Measurements from ENCODE around the gene SLIT3.

The SLIT3 gene

DNA sequence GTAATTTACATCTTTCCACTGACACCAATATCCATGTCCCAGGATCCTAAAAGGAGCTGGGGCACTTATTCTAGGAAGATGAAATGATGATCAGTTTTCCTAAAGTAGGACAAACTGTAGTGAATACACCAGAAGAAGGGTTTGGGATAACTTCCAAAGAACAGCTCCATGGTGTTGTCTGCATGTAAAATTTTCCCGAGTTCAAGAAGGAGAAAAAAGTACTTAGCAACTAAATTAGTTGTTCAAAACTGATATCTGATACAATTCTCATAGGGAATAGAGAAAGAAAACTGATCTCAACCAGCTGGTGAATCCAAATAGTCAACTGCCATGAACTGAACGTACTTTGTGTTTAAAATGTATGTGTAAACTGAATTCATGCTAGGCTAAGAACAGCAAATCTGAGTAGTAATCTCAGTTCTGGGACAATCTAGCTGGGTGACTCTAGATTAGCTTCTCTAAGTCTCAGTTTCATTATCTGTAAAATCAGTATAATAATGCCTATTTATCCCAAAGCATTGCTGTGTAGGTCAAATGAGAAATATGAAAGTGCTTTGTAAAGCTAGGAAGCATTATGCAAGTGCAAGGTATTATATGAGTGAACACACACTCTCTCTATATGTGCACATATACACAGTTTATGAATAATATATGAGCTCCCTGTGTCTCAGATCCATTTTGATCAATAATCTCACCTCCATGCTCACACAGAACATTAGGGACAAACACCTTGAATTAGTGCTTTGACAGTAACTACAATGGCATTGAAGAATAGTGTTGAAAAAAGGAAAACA, 357.7 kb downstream of the SLIT3 start:
- no peak for DNase-seq

DNA sequence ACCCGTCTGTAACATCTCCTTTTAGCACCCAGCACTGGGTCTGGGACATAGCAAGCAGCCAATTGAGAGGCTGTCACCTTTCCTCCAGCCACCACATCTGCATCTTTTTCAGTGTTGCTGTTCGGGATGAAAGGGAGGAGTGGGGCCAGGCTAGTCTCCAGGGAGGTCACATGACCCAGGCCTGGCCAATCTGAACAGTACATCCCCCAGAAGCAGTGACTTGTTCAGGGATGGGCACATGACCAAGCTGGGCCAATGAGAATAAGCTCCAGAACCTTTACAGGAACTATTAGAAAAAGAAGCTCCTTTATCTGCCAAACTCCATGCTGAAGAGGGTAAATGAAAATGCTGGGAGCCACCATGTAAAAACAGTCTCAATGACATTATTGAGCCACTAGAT, 359.0 kb downstream of the SLIT3 start:
- no peak for DNase-seq

DNA sequence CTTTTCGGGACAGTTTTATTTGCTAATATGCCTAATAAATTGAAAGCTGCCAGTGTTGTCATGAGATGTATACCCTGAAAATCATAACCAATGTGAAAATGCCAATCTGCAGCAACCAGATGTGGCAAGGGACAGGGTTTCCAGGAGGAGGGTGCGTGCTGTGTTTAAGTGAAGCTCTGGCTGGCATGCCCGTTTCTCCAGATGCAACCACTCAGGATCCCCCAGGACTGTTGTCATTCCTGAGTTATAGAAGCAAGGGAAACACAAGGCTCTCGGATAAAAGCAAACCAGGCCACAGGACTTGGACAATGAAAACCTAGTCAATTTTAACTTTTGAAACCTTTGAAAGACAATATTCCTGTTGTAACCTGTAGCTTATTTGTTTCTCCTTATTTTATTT, 360.2 kb downstream of the SLIT3 start:
- no peak for DNase-seq

DNA sequence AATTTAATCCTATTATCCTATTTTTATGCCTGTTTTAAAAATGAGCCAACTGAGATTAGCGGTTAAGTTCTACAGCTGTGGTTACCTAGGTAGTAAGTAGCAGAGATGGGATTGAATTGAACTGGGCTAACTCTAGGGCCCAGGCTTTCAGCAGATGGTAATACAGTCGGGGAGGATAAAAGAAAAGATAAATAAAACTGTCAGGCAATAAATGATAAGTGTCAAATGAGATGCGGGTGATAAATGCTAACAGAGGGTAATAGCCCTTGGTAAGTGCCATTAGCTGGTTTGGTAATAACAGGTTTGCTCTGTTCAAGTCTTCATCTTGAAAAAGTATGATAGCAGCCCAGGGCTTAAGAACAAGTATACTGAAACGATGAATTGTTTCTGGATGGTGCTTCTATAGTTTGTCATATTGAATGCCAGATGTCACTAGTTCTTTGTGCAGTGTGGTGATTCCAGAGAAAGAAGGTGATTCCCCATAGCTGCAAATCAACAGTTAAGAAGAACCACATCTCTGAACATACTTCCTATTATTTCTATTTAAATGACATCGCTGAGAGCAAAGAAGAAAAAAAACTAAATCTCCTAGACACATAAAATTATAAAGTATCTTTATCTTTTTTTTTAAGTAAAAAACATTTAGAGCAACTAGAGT, 360.9 kb downstream of the SLIT3 start:
- DNase-seq: no peak

DNA sequence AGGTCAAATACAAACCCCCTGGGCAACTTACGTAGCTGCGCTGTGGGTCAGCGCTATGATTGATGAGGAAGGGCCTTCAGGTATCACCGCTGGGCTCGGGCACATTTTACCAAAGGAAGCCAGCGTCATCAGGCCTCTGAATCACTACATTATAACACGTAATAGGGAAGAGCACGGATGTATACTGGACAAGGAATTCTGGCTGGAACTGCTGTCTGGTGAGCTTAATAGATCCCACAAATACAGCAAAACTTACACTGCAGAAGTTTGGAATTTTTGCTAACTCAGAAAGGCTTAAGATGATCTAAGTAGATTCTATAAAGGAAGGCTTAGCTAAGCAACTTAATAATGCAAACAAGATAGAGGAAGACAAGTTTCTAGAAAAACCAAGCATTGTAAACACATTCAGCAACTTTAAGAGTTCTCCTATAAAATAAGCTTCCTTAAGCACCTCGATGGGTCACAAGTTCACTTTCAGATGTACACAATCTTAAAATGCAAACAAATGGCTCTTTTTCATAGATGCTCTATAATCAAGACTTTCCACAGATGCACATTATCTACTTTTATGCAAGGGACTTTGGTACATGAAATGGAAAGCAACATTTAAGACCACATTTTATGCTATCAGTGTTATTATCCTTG, 361.7 kb downstream of the SLIT3 start:
- DNase-seq: no peak

DNA sequence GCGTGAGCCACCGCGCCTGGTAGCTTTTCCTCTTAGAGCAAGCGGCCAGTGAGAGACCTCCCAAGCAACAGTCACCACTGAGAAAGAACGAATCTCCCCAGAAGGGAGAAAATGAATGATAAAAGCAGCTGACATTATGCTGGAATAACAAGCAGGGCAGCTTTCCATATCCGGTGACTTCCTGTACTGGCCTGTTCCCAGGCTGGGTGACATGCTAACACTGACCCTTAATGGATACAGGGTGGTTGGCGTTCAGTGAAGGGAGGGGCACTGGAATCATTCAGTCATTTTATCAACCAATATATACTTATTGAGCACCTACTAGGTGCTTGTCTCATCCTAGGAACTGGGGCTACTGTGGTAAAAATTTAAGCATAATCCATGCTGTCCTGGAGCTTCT, 364.4 kb downstream of the SLIT3 start:
- no peak for DNase-seq

DNA sequence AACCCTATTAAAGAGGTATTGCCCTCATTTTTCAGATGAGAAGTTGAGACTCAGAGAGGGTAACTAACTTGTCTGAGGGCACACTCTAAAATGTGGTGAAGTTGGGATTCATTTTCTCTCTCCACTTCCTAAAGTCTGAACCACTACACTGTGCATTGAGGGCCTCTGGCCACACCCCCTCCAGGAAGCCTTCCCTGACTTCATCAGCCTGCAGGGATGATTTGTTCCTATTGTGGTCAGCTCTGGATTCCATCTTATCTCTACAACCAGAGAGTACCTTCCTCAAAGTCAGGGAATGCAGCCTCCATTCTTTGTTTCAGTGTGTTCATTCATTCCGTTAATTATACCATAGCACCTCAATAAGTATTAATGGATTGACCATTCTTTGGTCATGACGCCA, 365.8 kb downstream of the SLIT3 start:
- no peak for DNase-seq

DNA sequence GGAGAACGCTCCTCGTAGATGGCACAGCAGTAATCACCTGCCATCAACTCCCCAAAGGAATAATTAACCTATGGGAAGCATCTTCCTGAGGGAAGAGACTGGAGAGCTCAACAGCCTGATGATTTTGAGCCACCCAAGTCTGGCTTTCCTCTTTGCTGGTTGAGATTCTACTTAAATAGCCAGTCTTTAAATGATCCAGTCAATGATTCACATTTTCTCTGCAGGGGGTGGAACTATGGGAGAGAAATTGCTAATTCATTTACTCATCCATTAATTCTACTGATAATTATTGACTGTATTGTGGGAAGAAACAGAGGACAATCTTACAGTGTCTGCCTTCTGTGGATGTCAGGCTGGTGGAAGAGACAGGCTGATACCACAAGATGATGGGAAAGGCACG, 366.8 kb downstream of the SLIT3 start:
- no peak for DNase-seq

DNA sequence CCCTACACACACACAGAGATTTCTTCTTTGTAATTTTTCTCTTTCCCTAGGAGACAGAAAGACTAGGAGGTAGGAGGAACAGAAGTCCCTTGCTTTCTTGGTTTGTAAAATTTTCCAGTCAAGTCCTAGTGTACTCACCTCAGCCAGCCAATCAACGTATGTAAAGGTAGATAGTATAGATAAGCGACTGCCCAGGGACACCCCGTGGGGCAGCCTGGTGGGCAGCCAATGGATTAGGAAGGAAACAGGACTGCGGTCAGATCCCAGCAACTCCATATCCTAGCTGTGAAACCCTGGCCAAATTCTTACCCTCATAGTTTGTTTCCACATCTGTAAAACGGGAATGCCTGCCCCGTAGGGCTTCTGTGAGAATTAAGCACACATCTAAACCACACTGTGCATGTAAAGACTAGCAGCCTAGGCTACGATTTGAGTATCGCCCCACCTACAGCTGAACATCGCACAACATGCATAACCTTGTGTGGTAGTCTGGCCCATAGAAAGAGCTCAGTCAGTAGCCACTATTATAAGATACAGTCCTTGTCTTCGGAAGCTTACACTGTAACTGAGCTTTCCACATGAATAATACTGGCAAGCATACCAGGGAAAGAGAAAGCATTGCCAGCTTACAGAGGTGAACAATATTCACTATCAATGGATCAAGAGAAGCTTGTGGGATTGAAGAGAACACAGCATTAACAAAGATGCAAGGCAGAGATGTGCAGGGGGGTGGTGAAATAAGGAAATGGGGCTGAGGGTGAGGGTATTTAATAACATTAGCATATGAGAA, 368.3 kb downstream of the SLIT3 start:
- no peak for DNase-seq

DNA sequence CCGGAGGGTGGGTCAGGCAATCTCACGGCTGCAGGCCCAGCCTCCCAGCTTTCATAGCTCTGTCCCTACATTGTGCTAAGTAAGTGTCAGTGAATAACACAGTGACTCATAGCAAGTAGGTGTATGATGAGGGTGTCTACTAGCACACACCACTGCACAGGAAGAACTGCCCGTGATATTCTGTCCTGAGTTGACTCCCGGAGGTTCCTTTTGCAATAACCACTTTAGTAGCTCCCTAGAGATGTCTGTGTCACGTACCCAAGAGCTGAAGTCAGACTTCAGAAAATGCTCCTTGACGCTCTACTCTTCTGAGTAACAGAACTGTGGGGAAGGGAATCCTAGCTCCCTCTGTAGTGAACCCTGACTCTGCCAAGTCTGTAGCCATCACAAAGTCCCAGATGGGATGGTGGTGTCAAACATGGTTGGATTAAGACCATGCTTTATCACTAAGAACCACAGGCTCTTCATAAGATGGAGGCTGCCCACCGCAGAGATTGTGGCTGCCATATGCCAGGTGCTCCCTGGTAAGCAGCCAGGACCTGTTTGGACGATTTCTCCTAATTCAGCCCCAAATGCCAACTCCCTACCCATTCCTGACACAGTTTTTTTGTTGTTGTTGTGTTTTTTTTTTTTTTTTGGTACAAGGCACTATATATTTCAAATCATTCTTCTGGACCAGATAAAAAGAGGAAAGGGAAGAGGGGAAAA, 369.1 kb downstream of the SLIT3 start:
- DNase-seq: no peak

DNA sequence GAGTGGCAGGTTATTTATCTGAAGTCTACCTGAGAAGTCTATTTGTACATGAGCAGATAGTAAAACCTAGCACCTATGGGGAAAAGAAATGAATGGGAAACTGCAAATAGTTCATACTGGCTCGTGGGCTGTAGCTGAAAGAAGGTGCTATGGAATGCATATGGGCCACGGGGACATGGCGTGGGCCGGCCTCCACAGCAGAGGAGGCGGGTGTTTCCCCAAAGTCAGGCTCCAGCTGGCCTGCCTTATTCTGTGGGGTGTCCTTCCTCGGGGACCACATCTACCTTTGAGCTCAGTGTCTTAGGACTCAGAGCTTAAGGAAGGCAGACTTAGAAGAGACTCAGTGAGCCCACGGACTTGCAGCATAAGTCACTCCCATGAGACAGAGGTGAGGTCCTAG, 371.3 kb downstream of the SLIT3 start:
- no peak for DNase-seq

DNA sequence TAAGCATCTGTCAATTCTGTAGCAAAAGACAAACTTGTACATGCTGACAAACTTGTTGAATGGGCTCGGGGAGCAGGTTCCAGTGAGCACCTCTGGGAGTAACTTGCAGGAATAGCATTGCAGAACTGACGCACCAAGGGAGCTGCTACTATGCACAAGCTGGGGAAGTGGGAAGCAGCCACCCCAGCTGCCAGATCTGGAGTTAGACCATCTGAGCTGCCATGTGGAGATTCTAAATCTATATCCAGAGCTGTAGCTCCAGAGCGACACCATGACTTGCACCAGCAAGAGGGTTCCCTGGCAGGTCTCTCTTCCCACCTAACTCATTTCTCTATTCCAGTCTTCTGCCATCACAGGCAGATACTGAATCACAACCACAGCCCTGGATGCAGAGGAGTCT, 375.8 kb downstream of the SLIT3 start:
- no peak for DNase-seq

DNA sequence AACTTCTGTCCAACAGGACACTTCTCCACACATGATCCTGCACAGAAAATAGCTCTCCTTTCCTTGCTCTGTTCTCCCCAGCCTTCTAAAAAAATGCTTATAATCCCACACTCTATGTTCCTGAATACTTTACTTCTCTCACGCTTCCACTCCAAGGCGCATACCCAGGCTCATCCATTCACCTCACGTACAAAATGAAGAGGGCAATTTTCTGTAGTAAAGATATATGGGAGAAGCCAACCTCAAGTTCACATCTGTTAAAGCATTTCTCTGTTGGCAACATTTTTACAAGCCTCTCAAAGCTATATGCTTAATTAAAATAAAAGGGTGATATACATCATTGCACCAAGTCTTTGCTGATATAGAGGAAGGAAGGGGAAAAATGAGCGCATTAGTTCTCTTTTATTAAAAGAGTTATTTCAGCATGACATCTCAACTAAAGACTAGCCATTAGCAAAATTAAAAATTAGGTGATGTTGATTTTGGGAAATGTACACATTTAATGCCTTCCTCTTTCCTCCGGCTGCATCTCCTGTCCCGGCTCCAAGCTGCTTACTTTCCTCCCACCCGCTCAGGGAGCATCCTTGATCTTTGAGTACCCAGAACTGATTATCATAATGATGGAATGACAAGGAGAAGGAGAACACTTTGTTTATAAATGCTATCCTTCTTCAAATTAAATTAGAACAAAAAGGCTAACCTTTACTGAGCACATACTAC, 379.6 kb downstream of the SLIT3 start:
- no peak for DNase-seq

DNA sequence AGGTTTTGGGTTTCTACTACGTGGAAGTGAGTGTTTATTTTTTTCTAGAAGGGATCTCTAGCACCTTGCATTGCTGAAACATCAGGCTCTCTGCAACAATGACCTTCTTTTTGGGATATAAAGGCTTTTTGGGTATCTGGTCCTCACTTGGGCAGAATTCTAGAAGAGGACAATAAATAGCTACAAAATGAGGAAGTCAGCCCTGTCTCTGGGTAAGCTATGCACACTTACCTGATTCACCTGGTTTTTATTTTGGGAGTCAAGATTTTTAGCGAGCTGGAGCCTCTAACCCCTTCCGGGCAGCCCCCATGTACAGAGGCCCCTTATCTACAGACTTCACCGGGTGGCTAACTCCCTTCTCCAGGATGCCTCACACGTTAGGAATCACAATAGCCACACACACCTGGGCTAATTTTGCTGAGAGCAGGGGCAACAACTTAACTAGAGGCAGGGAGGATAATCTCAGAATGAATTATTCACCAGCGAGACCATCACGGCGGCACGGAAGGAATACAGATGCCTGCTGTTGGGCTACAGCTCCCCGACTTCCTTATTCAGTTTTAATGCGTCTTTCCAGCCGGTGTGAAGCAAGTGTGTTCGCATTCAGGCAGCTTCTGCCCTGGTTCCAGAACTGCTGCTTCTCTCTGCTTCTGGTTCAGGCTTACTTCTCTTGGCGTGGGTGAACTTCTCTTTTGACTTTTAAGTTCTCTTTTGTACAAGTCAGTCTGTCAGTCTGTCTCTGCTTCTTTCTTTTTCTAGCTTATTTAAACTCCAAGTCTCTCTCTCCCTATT, 380.7 kb downstream of the SLIT3 start:
- DNase-seq: no peak

DNA sequence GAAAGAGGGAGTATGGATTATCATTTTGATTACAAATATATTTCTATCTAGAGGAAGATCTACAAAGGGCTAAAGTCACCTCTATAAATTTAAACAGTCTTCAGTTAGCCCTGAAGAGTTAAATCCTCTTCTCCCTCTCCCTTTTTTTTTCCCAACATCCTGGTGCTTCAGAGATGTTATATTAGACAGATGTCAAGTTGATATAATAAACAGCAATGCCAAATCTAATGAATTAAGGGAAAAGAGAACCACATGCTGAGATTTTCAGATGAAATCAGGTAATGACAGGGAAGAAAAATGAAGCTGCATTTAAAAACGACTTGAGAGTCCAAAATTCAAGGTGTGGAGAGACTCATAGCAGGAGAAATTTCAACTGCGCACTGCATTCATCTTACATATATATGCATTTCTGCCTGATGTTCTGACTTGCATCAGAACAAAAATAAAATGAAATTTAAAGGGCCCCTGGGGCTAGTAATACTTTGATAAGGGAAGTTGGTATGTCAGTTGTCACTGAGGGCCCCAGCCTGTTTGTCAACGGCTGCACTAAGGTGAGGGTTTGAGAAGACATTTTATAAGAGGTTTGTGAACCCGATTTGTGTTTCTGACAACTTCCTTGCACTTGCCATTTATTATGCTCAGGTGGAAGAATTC, 382.9 kb downstream of the SLIT3 start:
- no peak for DNase-seq

DNA sequence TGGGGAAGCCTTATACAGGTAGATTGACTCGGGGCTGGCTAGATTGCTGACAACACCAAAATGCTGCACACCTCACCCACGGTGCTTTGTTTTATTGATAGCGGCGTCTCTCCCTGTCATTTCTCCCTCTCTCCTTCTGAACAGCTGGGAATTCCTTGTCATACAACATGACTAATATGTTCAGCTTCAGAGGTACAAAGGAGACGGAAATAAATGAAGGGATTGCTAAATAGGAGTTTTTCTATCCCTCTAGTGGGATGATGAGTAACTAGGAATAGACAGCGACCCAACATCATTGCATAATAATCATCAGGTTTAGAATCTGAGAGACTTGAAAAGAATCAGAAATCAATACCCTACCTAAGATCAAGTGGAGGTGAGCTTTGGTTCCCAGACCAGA, 384.1 kb downstream of the SLIT3 start:
- no peak for DNase-seq

DNA sequence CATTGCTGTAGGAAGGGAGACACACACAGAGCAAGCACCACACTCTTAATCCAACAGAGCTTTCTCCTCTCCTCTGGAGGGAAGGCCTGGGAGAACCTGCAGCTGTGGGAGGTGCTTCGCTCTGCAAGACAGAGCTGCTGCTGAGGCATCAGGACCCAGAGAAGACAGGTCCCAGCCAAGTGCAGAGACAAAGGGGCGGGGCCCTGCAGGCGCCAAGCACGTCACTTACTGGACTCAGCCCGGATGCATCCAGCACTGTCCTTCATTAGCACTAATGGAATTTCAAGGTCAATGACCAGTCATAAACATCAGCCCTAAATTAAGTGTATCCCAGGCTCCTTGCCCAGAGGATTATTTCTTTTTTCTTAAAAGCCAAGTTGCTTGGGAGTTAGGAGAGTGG, 384.7 kb downstream of the SLIT3 start:
- no peak for DNase-seq

DNA sequence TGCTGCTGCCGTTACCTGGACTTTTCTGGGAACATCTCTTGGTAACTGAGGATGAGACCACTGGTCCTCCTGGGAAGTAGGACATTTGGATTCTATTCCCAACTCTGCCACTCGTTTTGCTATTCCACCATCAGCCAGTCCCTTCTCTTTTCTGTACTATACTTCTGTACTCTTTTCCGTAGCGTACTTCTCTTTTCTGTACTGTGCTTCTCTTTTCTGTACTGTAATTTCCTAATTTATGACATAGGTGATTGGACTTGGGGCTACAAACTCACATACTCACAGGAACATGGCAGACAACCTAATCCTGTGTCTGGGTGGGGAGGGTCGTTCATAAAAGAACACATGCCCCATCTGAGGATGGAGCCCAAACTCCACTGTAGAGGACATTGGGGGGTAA, 386.4 kb downstream of the SLIT3 start:
- no peak for DNase-seq

DNA sequence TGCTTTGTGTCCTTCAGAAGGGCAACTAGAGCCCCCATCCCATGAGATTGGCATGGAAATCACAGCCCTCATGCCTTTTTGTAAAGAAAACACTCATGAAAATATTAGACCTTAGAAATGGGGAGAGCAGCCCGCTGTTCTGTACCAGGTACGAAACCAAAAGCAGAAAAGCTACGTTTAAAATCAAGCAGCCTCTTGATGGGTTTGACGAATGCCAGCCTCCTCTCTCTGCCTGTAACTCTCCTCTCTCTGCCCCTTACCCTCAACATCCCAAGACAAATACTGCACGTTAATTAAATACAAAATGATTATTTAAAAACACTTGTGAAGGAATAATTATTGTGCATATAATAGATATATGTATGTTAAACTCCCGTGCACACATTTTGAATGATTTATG, 390.1 kb downstream of the SLIT3 start:
- DNase-seq: no peak

DNA sequence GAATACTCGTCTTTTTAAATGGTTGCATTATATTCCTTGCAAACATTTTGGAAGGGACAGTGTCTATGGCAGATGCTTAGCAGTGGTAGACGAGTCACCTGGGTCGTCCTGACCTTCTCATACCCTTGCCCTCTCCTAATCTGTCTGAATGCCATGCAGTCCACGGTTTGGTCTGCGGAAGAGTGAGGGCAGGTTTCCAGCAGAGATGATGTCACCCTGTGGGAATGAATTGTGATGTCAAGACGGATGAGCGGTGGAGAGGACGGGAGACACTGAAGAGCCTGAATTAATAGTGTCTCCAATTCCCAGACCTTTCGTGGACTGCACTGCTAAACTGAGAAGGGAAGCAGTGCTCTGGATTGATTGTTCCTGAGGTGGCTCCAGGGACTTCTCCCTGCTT, 392.7 kb downstream of the SLIT3 start:
- no peak for DNase-seq

DNA sequence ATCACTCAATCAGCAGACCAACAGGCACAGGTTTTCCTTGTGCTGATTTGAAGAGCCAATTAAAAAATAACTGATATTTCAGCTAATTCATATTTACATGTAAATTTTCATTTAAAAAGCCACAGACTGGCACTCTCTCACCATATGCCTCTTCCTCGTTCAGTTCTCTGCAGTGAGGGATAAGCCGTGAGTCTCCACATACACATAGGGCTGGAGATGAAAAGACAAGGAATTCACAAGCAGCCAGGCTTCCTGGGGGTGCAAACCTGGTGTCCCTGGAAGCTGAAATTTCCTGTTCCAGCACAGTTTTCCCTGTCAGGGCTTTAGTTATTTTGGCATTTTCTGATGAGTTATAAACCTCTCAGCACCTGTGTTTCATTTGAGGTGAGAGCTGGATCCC, 397.9 kb downstream of the SLIT3 start:
- no peak for DNase-seq

All from GDM1 (cell line).